ENCODE measurements around the gene SLC35F4. TPM values are rescaled to one million over a fixed set of nuclear protein-coding genes. Genes with fewer than 3 reads are reported as not detected.

SLC35F4 gene
- total and polyA plus RNA-seq, 2 of the 8 experiments (the other 6 are each of a cell fraction or from before 2014, with no cell fraction given): not detected

GRCh38 chr14:57559576-57559975 is 306.3 kb downstream of the SLC35F4 start:
- Histone ChIP-seq H3K4me3 (ENCODE audit: extremely low read depth in 1 of 4, insufficient read depth in 2 of 4, low read depth in 3 of 4, low read length in 4 of 4) (no peak overlapping the region), H3K18ac (ENCODE audit: extremely low read depth, low read length) (no peak overlapping the region), H3K79me2 (ENCODE audit: control insufficient read depth in 1 of 2, insufficient read depth in 2 of 2, low read length in 2 of 2) (no peaks in the 10 kb centered on the region), H3K4ac (replicated peaks; ENCODE audit: insufficient read length, low read depth, low read length) (no peak overlapping the region), H3K56ac (replicated peaks; ENCODE audit: insufficient read length, low read depth, low read length) (no peak overlapping the region), H3K4me2 (ENCODE audit: insufficient read depth in 1 of 2, low read depth in 2 of 2, low read length in 2 of 2) (no peak overlapping the region), H3K23me2 (ENCODE audit: low read depth, low read length) (no peaks in the 10 kb centered on the region), H2BK120ac (replicated peaks; ENCODE audit: low read depth, low read length) (no peak overlapping the region), H4K8ac (ENCODE audit: extremely low read depth, insufficient read depth, low read length) (no peak overlapping the region), H3K23ac (ENCODE audit: insufficient read length) (no peak overlapping the region), H3K9ac (replicated peaks in 1 of 4; ENCODE audit: extremely low read depth in 1 of 4, low read depth in 3 of 4, low read length in 3 of 4) (no peak overlapping the region), H2BK12ac (ENCODE audit: low read depth, low read length) (no peak overlapping the region), H3K36me3 (ENCODE audit: control insufficient read depth in 2 of 4, insufficient read depth in 4 of 4, low read length in 3 of 4) (no peaks in the 10 kb centered on the region), H3K79me1 (ENCODE audit: low read depth, low read length) (no peaks in the 10 kb centered on the region), H3K9me3 (ENCODE audit: insufficient read depth in 2 of 2, low read depth in 1 of 2, low read length in 1 of 2) (no peaks in the 10 kb centered on the region), H4K5ac (ENCODE audit: insufficient read length, low read depth, low read length) (no peak overlapping the region), H2BK5ac (ENCODE audit: low read depth, low read length) (no peak overlapping the region), H2AK5ac (ENCODE audit: low read depth, low read length) (no peak overlapping the region), H2BK20ac (ENCODE audit: low read length) (no peak overlapping the region), H2AFZ (ENCODE audit: low read length) (no peak overlapping the region), H2BK15ac (ENCODE audit: low read length) (no peak overlapping the region), H3K14ac (ENCODE audit: insufficient read length) (no peak overlapping the region), H4K91ac (replicated peaks; ENCODE audit: insufficient read length, low read length) (no peak overlapping the region), H3K4me1 (replicated peaks in 1 of 4; ENCODE audit: control insufficient read depth in 3 of 4, insufficient read depth in 4 of 4, low read length in 3 of 4) (no peaks in the 10 kb centered on the region), H4K20me1 (replicated peaks in 1 of 2; ENCODE audit: control insufficient read depth in 1 of 2, insufficient read depth in 2 of 2, low read length in 2 of 2) (no peaks in the 10 kb centered on the region), H3K27ac (ENCODE audit: low read depth, low read length) (no peak overlapping the region), H3K27me3 (replicated peaks in 1 of 4; ENCODE audit: control insufficient read depth in 3 of 4, extremely low read depth in 1 of 4, insufficient read depth in 3 of 4, low read length in 3 of 4) (no peaks in the 10 kb centered on the region)
- POLR2A ChIA-PET (ENCODE audit: partially characterized antibody): no interaction called here
- no peak for FAIRE-seq
- CTCF ChIA-PET (ENCODE audit: partially characterized antibody): no interaction called here
- no peak for DNase-seq (ENCODE audit: low read depth in 1 of 2, low spot score in 2 of 2)
- 88% methylated on average over 5 of the region's 5 CpGs; no CpG with 5 or more reads in 1 of the 2 experiments for WGBS, 2 experiments (ENCODE audit: extremely low coverage in 1 of 2, insufficient coverage in 1 of 2, insufficient read length in 1 of 2, insufficient replicate concordance in 2 of 2, low coverage in 1 of 2, low lambda C conversion rate in 2 of 2, missing lambda C conversion rate in 1 of 2)
- TF ChIP-seq KDM1A (IDR thresholded peaks at IDR 0.05; ENCODE audit: borderline replicate concordance, low read length) (no peak), RAD21 (IDR thresholded peaks at IDR 0.05 in 1 of 2, conservative IDR thresholded peaks at IDR 0.05 in 1 of 2; ENCODE audit: low read depth in 2 of 2, low read length in 2 of 2) (no peak)
